8988T (cell line): ENCODE measurements around the gene PMEPA1.
A peak's percentile ranks its signal among the peaks of the same experiment; 100 is the strongest.

Experiments used
- DNase-seq: peaks from one replicate; pipeline ENCODE4 v3.0.0; 2011

PMEPA1 gene

GRCh38 chr20:57672164-57672563, 37.7 kb downstream of the PMEPA1 start:
- DNase-seq, result no peak

- DNase-seq, result peak; percentile 76
Observed at GRCh38 chr20:57671662-57672061, 38.2 kb downstream of the PMEPA1 start.

GRCh38 chr20:57671072-57671391, 38.8 kb downstream of the PMEPA1 start:
- DNase-seq, result no peak

- DNase-seq, result no peak
Observed at GRCh38 chr20:57670288-57671071, 39.3 kb downstream of the PMEPA1 start.

- no peak for DNase-seq
Observed at GRCh38 chr20:57669632-57670031, 40.2 kb downstream of the PMEPA1 start.

GRCh38 chr20:57667924-57668782, 41.7 kb downstream of the PMEPA1 start:
- no peak for DNase-seq

GRCh38 chr20:57667388-57667787, 42.4 kb downstream of the PMEPA1 start:
- no peak for DNase-seq

GRCh38 chr20:57666834-57667157, 43.0 kb downstream of the PMEPA1 start:
- no peak for DNase-seq

GRCh38 chr20:57666106-57666833, 43.5 kb downstream of the PMEPA1 start:
- no peak for DNase-seq

GRCh38 chr20:57665589-57665971, 44.2 kb downstream of the PMEPA1 start:
- no peak for DNase-seq

- no peak for DNase-seq
Observed at GRCh38 chr20:57664924-57665588, 44.8 kb downstream of the PMEPA1 start.

- no peak for DNase-seq
Observed at GRCh38 chr20:57664476-57664875, 45.3 kb downstream of the PMEPA1 start.

- peak; percentile 7 for DNase-seq
Observed at GRCh38 chr20:57663681-57664451, 45.9 kb downstream of the PMEPA1 start.

GRCh38 chr20:57663241-57663640, 46.6 kb downstream of the PMEPA1 start:
- peak; percentile 20 for DNase-seq

- DNase-seq, result peak; percentile 13
Observed at GRCh38 chr20:57662456-57663240, 47.2 kb downstream of the PMEPA1 start.

GRCh38 chr20:57661746-57662455, 47.9 kb downstream of the PMEPA1 start:
- DNase-seq, result no peak

- DNase-seq, result peak; percentile 13
Observed at GRCh38 chr20:57660922-57661745, 48.7 kb downstream of the PMEPA1 start.

- peak; percentile 6 for DNase-seq
Observed at GRCh38 chr20:57660181-57660921, 49.5 kb downstream of the PMEPA1 start.
